GM12801 (cell line): ENCODE measurements around the gene SMOC1.

Source experiments
- TF ChIP-seq, protein P1 (sequence below): IDR thresholded peaks from one replicate; pipeline ENCODE4 v1.5.1; 2011; ENCODE audit warnings: control low read depth; ENCODE audit not compliant: insufficient read length; ENCODE audit errors: extremely low read depth

Gene SMOC1

DNA sequence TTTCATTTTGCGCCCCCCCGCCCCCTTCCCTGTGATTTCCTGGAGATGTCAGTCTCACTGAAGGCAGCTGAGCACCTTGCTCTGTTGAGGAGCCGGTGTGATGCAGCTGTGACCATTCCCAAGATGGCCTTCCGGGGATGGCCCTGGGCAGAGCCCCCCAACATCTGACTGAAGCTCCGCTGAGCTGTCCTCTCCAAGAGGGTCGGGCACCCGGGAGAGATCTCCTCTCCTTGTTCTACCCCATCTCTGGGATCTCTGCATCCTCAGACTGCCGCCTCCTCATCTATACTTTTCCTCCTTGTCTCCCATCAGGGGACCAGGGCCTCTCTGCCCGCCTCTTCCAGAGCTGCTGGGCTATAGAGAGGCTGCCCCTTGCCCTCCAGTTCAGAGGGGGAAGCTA is 965 bp upstream of the SMOC1 start:
- TF ChIP-seq, protein P1, sequence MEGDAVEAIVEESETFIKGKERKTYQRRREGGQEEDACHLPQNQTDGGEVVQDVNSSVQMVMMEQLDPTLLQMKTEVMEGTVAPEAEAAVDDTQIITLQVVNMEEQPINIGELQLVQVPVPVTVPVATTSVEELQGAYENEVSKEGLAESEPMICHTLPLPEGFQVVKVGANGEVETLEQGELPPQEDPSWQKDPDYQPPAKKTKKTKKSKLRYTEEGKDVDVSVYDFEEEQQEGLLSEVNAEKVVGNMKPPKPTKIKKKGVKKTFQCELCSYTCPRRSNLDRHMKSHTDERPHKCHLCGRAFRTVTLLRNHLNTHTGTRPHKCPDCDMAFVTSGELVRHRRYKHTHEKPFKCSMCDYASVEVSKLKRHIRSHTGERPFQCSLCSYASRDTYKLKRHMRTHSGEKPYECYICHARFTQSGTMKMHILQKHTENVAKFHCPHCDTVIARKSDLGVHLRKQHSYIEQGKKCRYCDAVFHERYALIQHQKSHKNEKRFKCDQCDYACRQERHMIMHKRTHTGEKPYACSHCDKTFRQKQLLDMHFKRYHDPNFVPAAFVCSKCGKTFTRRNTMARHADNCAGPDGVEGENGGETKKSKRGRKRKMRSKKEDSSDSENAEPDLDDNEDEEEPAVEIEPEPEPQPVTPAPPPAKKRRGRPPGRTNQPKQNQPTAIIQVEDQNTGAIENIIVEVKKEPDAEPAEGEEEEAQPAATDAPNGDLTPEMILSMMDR = no peak

DNA sequence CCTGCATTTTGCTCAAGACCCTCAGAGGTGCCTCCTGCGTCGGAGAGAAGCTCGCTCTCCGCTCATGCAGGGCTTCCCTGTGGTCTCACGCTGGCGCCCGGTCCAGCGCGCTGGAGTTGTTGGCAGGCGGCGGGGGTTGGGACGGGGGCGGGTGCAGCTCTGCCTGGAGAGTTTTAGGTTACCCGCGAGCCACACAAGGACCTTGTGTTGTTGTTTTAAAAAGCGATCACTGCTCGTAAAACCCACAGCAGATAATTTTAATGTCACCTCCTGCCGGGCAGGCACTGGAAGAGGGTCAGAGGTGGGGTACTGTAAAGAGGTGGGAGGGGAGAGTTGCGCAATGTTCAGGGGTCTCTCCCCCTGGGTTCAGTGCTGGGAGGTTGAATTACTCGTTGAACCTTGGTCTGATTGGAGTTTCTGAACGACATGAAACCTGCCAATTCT is 850 bp downstream of the SMOC1 start:
- TF ChIP-seq, protein P1 = no peak

DNA sequence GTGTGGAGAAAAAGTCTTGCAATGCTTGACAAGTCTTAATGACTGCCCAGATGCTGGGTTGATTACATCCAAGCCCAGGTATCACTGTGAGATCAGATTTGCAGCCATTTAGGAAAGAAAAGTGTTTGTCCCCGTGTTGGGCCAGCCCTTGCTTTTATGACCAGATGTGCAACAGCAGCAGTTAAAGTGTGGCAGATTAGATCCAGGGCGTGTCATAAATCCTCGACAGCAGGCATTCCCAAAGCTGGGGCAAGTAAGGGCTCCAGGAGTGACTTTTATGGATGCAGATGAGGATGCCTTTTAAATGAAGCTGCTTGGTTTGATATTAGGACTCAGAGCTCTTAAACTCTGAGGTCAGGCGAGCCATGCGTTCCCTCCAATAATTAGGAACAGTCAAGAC is 1.7 kb downstream of the SMOC1 start:
- TF ChIP-seq, protein P1 = no peak

DNA sequence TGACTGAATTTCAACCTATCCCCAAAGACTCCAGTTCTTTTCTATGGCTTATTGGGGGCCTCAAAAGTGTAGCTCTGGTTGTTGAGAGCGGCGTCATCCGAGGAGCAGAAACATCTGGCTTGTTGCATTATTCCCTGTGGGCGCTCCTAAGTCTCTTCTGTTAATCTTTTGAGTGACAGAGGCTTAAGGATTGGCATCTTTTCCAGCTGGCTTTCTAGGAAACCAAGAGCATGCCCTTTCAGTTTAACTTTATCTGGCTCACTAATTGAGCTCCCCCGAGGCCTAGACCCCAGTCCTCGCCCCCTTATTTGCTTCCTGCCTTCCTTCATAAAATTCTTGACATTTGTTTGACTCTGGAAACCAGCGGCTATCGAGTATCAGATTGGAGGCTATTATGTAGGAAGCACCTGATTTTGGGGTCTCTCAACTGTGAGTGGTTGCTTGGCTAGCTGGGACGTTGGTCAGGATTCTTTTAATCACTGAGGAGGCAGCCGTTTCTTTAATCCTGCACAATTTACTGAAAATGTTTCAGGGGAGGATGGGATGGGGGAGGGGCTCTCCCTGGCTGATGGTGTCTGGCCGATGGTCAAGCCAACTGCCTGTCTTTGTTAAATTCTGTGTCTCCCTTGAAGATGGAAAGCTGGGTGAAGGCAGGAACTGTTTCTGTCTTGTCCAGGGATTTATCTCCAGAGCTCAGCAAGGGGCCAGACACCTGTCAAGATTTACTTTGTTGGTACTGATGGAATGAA is 3.1 kb downstream of the SMOC1 start:
- TF ChIP-seq, protein P1 = no peak

DNA sequence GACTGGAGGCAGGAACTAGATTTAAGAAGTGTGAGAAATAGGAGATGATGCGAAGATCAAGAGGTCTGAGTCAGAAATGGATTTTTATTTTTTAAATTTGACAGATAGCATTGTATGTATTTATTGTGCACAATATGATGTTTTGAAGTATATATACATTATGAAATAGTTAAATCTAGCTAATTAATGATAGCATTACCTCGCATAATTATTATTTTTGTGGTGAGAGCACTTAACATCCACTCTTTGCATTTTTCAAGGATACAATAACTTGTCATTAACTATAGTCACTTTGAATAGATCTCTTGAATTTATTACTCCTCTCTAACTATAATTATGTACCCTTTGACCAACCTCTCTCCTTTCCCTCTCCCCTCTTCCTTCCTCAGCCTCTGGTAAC is 3.7 kb downstream of the SMOC1 start:
- TF ChIP-seq, protein P1 = no peak

DNA sequence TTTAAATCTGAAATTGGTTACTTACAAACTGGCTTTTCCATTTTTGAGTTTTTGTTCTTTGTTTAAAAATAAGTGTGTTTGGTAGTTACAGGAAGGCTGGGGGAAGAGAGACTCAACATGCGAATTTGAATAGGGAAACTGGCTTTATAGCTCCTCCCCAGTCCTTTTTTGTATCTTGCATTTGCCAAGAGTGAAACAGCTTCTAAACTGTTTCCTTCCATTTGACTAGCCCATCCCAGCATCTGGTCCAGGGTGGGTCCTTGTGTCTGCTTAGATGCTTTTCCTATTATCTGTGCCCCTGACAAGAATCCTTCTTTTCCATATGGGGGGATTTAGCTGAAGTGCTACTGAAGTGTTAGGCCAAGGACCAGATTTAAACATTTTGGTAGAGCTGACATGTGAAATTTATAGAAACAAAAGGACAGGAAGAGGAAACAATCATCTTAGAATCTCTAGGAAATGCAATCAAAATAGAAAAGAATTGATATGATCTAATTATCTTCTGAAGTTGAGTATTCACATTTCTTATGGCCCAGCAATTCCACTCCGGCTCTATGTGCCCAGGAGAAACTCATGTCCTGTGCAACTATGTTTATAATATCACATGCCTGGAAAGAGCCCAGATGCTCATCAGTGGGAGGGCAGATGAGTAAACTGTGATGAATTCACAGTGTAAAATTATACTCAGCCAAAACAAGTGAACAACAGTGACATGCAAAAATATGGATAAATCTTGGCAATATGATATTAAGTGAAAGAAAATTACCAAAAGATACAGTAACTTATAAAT is 7.4 kb downstream of the SMOC1 start:
- TF ChIP-seq, protein P1 = no peak

DNA sequence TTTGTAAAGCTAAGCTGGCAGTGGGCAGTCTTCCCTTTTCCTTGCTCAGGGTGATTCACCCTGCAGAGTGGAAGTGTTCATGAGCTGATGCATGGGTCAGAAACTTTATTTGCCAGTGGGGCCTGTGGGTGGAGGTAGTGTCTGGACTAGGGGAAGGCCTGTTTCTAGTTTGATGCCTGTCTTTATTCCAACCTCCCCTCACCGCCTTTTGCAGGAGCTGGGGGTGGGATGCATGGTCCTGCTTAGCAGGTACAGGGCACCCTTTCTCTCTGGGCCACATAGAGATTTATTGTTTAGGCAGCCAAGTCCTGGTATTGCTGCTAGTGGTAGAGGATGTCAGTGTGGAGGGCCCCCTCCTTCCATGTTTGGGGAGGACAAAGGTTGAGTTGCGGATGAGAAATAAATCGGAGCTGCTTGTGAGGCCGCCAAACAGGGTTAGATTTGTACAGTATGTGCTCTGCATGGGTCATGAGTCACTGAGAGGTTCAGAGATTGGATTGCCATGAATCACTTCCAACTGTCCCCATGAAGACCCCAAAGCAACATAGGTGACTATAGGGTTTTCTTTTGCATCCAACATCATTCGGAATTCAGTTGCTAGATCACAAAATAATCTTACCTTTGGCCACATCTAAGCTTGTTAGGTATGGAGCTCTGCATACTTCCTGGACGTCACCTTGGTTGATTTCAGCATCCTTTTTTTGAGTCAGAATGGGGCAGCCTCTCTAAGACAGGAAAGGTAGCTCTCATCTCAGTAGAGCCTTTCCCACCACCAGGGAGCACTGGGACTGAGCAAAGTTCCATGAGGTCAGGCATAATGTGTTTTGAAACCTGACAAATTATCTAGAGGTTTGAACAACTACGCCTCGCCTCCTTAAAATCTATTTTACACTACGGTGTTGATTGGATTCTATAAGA is 8.8 kb downstream of the SMOC1 start:
- TF ChIP-seq, protein P1 = no peak
